A549 (cell line): ENCODE results near the gene APRT. TPM values are rescaled to one million over a fixed set of nuclear protein-coding genes. Genes with fewer than 3 reads are reported as not detected.

Source experiments
- ATAC-seq, 2 experiments: fragments of 200-7000 bp in 1 of 2; fragments of >200 bp in 1 of 2; cut with Nextera tagmentation in 1 of 2; cut with Tn5 transposase in 1 of 2; 3 replicates each; pipeline versions ENCODE4 v1.8.0 to v1.9.1; 2018 to 2020; ENCODE audit warnings: mild to moderate bottlenecking in 1 of 2, moderate library complexity in 1 of 2
- CTCF ChIA-PET: fragments of 300-600 bp; sonication (Branson Sonifier 250); formaldehyde crosslinking; extraction: SDS; loops from one replicate; lab custom pipeline; 2021; ENCODE audit warnings: antibody characterized with exemption, inconsistent platforms; lab: Yijun Ruan, JAX
- POLR2A ChIA-PET: fragments of 350-600 bp; formaldehyde crosslinking; extraction: SDS; loops from one replicate; lab custom pipeline; 2021; ENCODE audit warnings: antibody characterized with exemption, inconsistent platforms; lab: Yijun Ruan, JAX
- DNase-seq, 2 experiments: peaks; one replicate each; pipeline versions ENCODE4 v3.0.0 to v3.0.0-alpha.2; 2011 to 2016; ENCODE audit warnings: low read depth in 1 of 2, low spot score in 1 of 2
- FAIRE-seq: peaks from 2 replicates; lab custom pipeline; 2011; peaks lifted over from hg19 to GRCh38; lab: Jason Lieb, UNC
- H3K27ac ChIP-seq, 2 experiments: fragments of >200 bp; sonication (Bioruptor Twin); formaldehyde crosslinking; 3 replicates each; pipeline ENCODE4 v1.5.1; 2016 to 2017
- H3K4me1 ChIP-seq: fragments of >200 bp; sonication (Bioruptor Twin); formaldehyde crosslinking; 3 replicates; pipeline ENCODE4 v1.6.1; 2016
- H3K4me2 ChIP-seq: fragments of >200 bp; sonication (Bioruptor Twin); formaldehyde crosslinking; 3 replicates; pipeline ENCODE4 v1.6.1; 2016
- H3K4me3 ChIP-seq: fragments of >200 bp; sonication (Bioruptor Twin); formaldehyde crosslinking; 3 replicates; pipeline ENCODE4 v1.5.1; 2016
- H3K9me3 ChIP-seq: fragments of >200 bp; sonication (Bioruptor Twin); formaldehyde crosslinking; 3 replicates; pipeline ENCODE4 v1.6.1; 2016
- CBX2 ChIP-seq: fragments of 200-600 bp; sonication (generic); IDR thresholded peaks from 2 replicates; pipeline ENCODE4 v1.6.1; 2016; ENCODE audit warnings: low read depth, mild to moderate bottlenecking, borderline replicate concordance
- CEBPB ChIP-seq, 2 experiments: fragments of >200 bp in 1 of 2; sonication (Bioruptor Twin) in 1 of 2; formaldehyde crosslinking in 1 of 2; IDR thresholded peaks; 2 replicates each; pipeline ENCODE4 v1.6.1; 2012 to 2016
- CHD4 ChIP-seq: fragments of 200-600 bp; sonication (generic); IDR thresholded peaks from 2 replicates; pipeline ENCODE4 v1.6.1; 2016; ENCODE audit warnings: antibody characterized with exemption, mild to moderate bottlenecking, borderline replicate concordance
- FOSL2 ChIP-seq, 2 experiments: fragments of 450-650 bp in 1 of 2; fragments of >200 bp in 1 of 2; sonication (Bioruptor Twin) in 1 of 2; formaldehyde crosslinking; IDR thresholded peaks; 2 replicates each; pipeline versions ENCODE4 v1.5.0 to v1.6.1; 2016 to 2020; ENCODE audit warnings: mild to moderate bottlenecking in 1 of 2, moderate library complexity in 1 of 2
- GATA3 ChIP-seq: IDR thresholded peaks from 2 replicates; pipeline ENCODE4 v1.6.1; 2012; ENCODE audit warnings: borderline replicate concordance
- HDAC2 ChIP-seq: fragments of 200-600 bp; sonication (generic); IDR thresholded peaks from 2 replicates; pipeline ENCODE4 v1.6.1; 2016
- HOXA7 ChIP-seq: fragments of 250-450 bp; sonication (Bioruptor Pico); IDR thresholded peaks from 2 replicates; pipeline ENCODE4 v1.5.0; 2020; ENCODE audit warnings: mild to moderate bottlenecking, moderate library complexity
- HOXB13 ChIP-seq: fragments of 250-450 bp; sonication (Bioruptor Pico); IDR thresholded peaks from 2 replicates; pipeline ENCODE4 v1.5.0; 2020; ENCODE audit warnings: low read depth, mild to moderate bottlenecking, moderate library complexity
- JUN ChIP-seq, 2 experiments: fragments of >200 bp; sonication (Bioruptor Twin); formaldehyde crosslinking; IDR thresholded peaks; 2 replicates in 1 of 2; 3 replicates in 1 of 2; pipeline ENCODE4 v1.6.1; 2016 to 2017
- JUNB ChIP-seq: fragments of >200 bp; sonication (Bioruptor Twin); formaldehyde crosslinking; IDR thresholded peaks from 2 replicates; pipeline ENCODE4 v1.6.1; 2016
- NPAS2 ChIP-seq: fragments of 250-450 bp; sonication (Bioruptor Pico); IDR thresholded peaks from 2 replicates; pipeline ENCODE4 v1.8.0; 2022; ENCODE audit warnings: mild to moderate bottlenecking, moderate library complexity, borderline replicate concordance
- POLR2A ChIP-seq: IDR thresholded peaks from 2 replicates; pipeline ENCODE4 v1.6.1; 2012; ENCODE audit warnings: mild to moderate bottlenecking, low read length
- RNF2 ChIP-seq: fragments of 200-600 bp; sonication (generic); IDR thresholded peaks from 2 replicates; pipeline ENCODE4 v1.6.1; 2016; ENCODE audit warnings: low read depth, mild to moderate bottlenecking, antibody characterized with exemption, moderate library complexity, borderline replicate concordance
- SMC3 ChIP-seq: fragments of >200 bp; sonication (Bioruptor Twin); formaldehyde crosslinking; IDR thresholded peaks from 3 replicates; pipeline ENCODE4 v1.6.1; 2018; ENCODE audit warnings: inconsistent platforms
- TFCP2L1 ChIP-seq: fragments of 250-450 bp; sonication (Bioruptor Pico); IDR thresholded peaks from 2 replicates; pipeline ENCODE4 v1.5.0; 2021; ENCODE audit warnings: mild to moderate bottlenecking
- ZSCAN20 ChIP-seq: fragments of 250-450 bp; sonication (Bioruptor Pico); IDR thresholded peaks from 2 replicates; pipeline ENCODE4 v1.8.0; 2022; ENCODE audit warnings: mild to moderate bottlenecking, moderate library complexity
- WGBS: methylation state at CpG from one replicate; pipeline ENCODE4 v1.1.6; 2017; ENCODE audit errors: missing lambda C conversion rate; 5-methylcytosine and 5-hydroxymethylcytosine counted together
- polyA plus RNA-seq, 4 experiments: library from polyadenylated mRNA; depleted of rRNA in 3 of 4; stranded (reverse); fragments of >200 nt; fragmentation: RNase III in 1 of 4; extraction: RNeasy Plus Mini Kit Qiagen cat#74134 plus additional on column Dnase treatment in 1 of 4; gene quantifications; 2 replicates in 3 of 4; 3 replicates in 1 of 4; pipeline ENCODE4 v1.2.3, GENCODE V29; 2011 to 2017
- TF ChIP-seq, protein P1 (sequence below): fragments of 250-450 bp; sonication (Bioruptor Pico); IDR thresholded peaks from 2 replicates; pipeline ENCODE4 v1.5.0; 2021; ENCODE audit warnings: mild to moderate bottlenecking, moderate library complexity, borderline replicate concordance
- TF ChIP-seq, protein P2 (sequence below): fragments of >200 bp; sonication (Bioruptor Twin); formaldehyde crosslinking; IDR thresholded peaks from 3 replicates; pipeline ENCODE4 v1.6.1; 2016
- TF ChIP-seq, protein P3 (sequence below): fragments of >200 bp; sonication (Bioruptor Twin); formaldehyde crosslinking; IDR thresholded peaks from 3 replicates; pipeline ENCODE4 v1.5.1; 2016

APRT gene
- polyA plus RNA-seq, 2 of the 4 experiments (the other 2 are of a cell fraction) = 115 to 258 TPM

DNA sequence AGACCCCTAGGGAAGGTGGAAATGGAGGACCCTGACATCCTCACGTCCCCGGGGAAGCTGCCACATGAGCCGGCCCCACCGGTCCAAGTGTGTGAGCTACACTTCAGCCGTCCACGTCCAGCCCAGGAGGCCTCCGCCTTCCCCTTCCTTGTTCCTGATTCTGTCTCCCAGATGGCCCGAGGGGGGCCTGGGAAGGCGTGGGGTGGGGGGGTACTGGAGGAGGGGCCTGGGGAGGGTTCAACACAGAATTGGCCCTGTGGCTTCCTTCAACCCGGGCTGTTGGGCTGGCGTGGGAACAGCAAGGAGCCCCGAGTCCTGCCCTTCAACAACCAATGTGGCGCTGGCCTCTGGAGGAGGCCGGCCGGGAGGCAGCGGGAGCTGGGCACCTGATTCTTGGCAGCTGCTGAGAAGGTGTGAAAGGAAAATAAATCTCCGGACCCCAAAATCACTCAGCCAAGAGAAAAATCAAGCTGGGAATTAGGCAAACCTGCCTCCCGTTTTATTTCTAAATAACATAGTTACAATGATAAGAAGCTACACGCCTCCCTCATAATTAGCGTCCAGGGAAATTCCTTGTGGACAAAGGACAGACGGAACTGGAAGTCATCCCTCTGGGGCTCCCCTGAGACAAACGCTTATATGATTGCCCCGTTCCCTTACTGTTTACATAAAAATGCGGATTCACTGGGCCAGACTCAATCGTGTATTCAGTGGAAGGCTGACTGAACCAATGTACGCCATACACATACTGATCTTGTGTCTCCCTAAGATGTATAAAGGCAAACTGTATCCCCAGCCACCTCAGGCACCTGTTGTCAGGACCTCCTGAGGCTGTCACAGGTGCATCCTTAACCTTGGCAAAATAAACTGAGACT is 1.8 kb upstream of the APRT start:
- H3K27ac ChIP-seq = peak overlapping the region in 1 of 2 experiments; percentile 98; a peak in 3 of 6 replicates
- H3K9me3 ChIP-seq = no peaks in the 10 kb centered on the region
- ATAC-seq = no peak
- 86% methylated on average over 24 of the region's 26 CpGs for WGBS
- TF ChIP-seq, protein P1, sequence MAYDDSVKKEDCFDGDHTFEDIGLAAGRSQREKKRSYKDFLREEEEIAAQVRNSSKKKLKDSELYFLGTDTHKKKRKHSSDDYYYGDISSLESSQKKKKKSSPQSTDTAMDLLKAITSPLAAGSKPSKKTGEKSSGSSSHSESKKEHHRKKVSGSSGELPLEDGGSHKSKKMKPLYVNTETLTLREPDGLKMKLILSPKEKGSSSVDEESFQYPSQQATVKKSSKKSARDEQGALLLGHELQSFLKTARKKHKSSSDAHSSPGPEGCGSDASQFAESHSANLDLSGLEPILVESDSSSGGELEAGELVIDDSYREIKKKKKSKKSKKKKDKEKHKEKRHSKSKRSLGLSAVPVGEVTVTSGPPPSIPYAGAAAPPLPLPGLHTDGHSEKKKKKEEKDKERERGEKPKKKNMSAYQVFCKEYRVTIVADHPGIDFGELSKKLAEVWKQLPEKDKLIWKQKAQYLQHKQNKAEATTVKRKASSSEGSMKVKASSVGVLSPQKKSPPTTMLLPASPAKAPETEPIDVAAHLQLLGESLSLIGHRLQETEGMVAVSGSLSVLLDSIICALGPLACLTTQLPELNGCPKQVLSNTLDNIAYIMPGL (CRISPR knock-in tag) = no peak
- no peak for TF ChIP-seq GATA3
- no peak for TF ChIP-seq RNF2
- TF ChIP-seq HDAC2 = no peak
- TF ChIP-seq, protein P2, sequence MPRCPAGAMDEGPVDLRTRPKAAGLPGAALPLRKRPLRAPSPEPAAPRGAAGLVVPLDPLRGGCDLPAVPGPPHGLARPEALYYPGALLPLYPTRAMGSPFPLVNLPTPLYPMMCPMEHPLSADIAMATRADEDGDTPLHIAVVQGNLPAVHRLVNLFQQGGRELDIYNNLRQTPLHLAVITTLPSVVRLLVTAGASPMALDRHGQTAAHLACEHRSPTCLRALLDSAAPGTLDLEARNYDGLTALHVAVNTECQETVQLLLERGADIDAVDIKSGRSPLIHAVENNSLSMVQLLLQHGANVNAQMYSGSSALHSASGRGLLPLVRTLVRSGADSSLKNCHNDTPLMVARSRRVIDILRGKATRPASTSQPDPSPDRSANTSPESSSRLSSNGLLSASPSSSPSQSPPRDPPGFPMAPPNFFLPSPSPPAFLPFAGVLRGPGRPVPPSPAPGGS = no peak
- TF ChIP-seq NPAS2 (CRISPR knock-in tag) = no peak
- no peak for TF ChIP-seq JUNB
- TF ChIP-seq HOXB13 (CRISPR knock-in tag) = no peak
- TF ChIP-seq HOXA7 (CRISPR knock-in tag) = no peak
- TF ChIP-seq, protein P3, sequence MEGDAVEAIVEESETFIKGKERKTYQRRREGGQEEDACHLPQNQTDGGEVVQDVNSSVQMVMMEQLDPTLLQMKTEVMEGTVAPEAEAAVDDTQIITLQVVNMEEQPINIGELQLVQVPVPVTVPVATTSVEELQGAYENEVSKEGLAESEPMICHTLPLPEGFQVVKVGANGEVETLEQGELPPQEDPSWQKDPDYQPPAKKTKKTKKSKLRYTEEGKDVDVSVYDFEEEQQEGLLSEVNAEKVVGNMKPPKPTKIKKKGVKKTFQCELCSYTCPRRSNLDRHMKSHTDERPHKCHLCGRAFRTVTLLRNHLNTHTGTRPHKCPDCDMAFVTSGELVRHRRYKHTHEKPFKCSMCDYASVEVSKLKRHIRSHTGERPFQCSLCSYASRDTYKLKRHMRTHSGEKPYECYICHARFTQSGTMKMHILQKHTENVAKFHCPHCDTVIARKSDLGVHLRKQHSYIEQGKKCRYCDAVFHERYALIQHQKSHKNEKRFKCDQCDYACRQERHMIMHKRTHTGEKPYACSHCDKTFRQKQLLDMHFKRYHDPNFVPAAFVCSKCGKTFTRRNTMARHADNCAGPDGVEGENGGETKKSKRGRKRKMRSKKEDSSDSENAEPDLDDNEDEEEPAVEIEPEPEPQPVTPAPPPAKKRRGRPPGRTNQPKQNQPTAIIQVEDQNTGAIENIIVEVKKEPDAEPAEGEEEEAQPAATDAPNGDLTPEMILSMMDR = no peak
- no peak for TF ChIP-seq CBX2
- no peak for TF ChIP-seq FOSL2 (IDR thresholded peaks at IDR 0.05)
- TF ChIP-seq FOSL2 (CRISPR knock-in tag; IDR thresholded peaks at IDR 0.05) = no peak
- no peak for TF ChIP-seq JUN (IDR thresholded peaks at IDR 0.05)
- no peak for TF ChIP-seq CHD4
- TF ChIP-seq CEBPB (IDR thresholded peaks at IDR 0.05) = no peak
- no peak for TF ChIP-seq TFCP2L1
- TF ChIP-seq ZSCAN20 = no peak
- TF ChIP-seq, all 56 proteins: peak for 0
- Histone ChIP-seq H3K4me1 (peaks cover 21% of the 10 kb centered on the region), H3K4me2 (peak overlapping the region; percentile 99), H3K4me3 (no peak overlapping the region)
- ChIA-PET POLR2A (interaction anchor here (3.8 to 4.8 kb wide), 2 partner anchors 29 to 44 kb away, joined by 18 to 33 read pairs; partner anchors contain the start of genes GALNS, PIEZO1 and TRAPPC2L), CTCF (interaction anchor here (0.5 to 3.8 kb wide), 9 partner anchors 8 to 439 kb away, joined by 3 to 28 read pairs (median 4); partner anchors contain the start of genes GALNS and TRAPPC2L)
- no peak for DNase-seq
- FAIRE-seq = no peak

DNA sequence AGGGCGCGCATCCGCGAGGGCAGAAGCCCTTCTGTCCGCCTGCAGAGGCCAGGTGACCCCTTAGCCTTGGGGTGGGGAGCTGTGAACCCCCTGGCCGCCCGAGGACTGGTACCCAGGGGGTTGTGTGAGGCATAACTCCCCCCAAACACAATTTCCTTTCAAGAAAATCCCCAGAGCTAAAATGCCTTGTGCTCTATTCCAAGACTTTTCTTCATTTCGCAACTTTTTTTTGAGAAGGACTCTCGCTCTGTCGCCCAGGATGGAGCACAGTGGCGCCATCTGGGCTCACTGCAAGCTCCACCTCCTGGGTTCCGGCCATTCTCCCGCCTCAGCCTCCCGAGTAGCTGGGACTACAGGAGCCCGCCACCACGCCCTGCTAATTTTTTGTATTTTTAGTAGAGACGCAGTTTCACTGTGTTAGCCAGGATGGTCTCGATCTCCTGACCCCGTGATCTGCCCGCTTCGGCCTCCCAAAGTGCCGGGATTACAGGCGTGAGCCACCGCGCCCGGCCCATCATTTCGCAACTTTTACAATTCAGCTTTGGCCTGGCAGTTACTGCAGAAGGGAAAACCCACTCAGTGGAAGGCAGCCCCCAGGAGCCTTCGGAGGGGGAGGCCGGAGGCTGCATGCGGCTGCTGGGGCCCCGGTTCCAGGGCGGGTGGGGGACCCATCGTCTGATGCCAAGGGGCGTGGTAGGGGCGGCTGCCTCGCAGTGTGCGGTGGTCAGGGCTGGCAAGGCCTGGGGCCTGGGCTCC is 963 bp upstream of the APRT start:
- TF ChIP-seq CEBPB (IDR thresholded peaks at IDR 0.05) (peak in 1 of 2 experiments; percentile 72; a peak in 2 of 4 replicates), SMC3 (no peak), POLR2A (peak; percentile 33; the same call in 1 of the 2 replicates), FOSL2 (IDR thresholded peaks at IDR 0.05) (no peak), FOSL2 (CRISPR knock-in tag; IDR thresholded peaks at IDR 0.05) (0 out of 2 replicates have a peak, but pooled peaks have one; percentile 11)
- TF ChIP-seq, protein P3 = 0 out of 3 replicates have a peak, but pooled peaks have one; percentile 14
- peak in 1 of 2 experiments; percentile 68 for DNase-seq
- Histone ChIP-seq H3K27ac (peak overlapping the region; percentile 98 to 99), H3K9me3 (no peaks in the 10 kb centered on the region), H3K4me3 (peak overlapping the region; percentile 83), H3K4me2 (peak overlapping the region; percentile 99), H3K4me1 (peaks cover 21% of the 10 kb centered on the region)
- POLR2A ChIA-PET = interaction anchor here (1.0 to 4.8 kb wide), 4 partner anchors 8 to 45 kb away, joined by 3 to 33 read pairs (median 14); partner anchors contain the start of genes CDT1, GALNS, PIEZO1 and TRAPPC2L
- WGBS = 53% methylated on average over 34 of the region's 37 CpGs
- FAIRE-seq = no peak
- 0 out of 6 replicates have a peak, but pooled peaks of 1 of the 2 experiments have one; percentile 0 for ATAC-seq
- CTCF ChIA-PET = interaction anchor here (0.5 to 3.8 kb wide), 18 partner anchors 9 to 619 kb away, joined by 3 to 28 read pairs (median 4); partner anchors contain the start of genes CDH15, GALNS, TRAPPC2L and ZNF778
